IMR-90 (cell line): ENCODE data around the gene PGGT1B. TPM values are rescaled to one million over a fixed set of nuclear protein-coding genes. Genes with fewer than 3 reads are reported as not detected.

ENCODE experiments used
- ATAC-seq: fragments of 200-7000 bp; cut with Tn5 transposase; 2 replicates; pipeline ENCODE4 v1.9.1; 2020; ENCODE audit warnings: low read depth, mild to moderate bottlenecking, moderate library complexity
- BruUV-seq: library from RNA; stranded (reverse); fragments of 400-500 nt; replicated peaks from 2 replicates; lab custom pipeline; 2021; lab: Mats Ljungman, UMichigan
- CTCF ChIA-PET: fragments of 300-600 bp; formaldehyde crosslinking; extraction: SDS; loops from one replicate; lab custom pipeline; 2021; ENCODE audit warnings: antibody characterized with exemption; lab: Yijun Ruan, JAX
- POLR2A ChIA-PET: fragments of 300-600 bp; sonication (Branson Sonifier 250); formaldehyde crosslinking; loops from one replicate; lab custom pipeline; 2022; ENCODE audit warnings: antibody characterized with exemption; ENCODE audit not compliant: unreplicated experiment; lab: Charles Lee
- DNase-seq: peaks from one replicate; pipeline ENCODE4 v3.0.0; 2013
- H2AFZ ChIP-seq: replicated peaks from 2 replicates; pipeline ENCODE3; 2013; ENCODE audit warnings: low read length, mild to moderate bottlenecking; ENCODE audit not compliant: poor library complexity
- H2AK5ac ChIP-seq: 2 replicates; pipeline ENCODE4 v1.6.1; 2013; ENCODE audit warnings: low read depth, low read length, inconsistent platforms
- H2AK9ac ChIP-seq: replicated peaks from 2 replicates; pipeline ENCODE3; 2013; ENCODE audit warnings: mild to moderate bottlenecking, low read depth, low read length, moderate library complexity; ENCODE audit not compliant: poor library complexity
- H2BK120ac ChIP-seq: 2 replicates; pipeline ENCODE4 v1.6.1; 2013; ENCODE audit warnings: low read depth, low read length, inconsistent platforms
- H2BK15ac ChIP-seq: 3 replicates; pipeline ENCODE4 v1.6.1; 2013; ENCODE audit warnings: low read depth, low read length, inconsistent platforms
- H2BK20ac ChIP-seq: 2 replicates; pipeline ENCODE4 v1.6.1; 2013; ENCODE audit warnings: low read depth, mild to moderate bottlenecking, inconsistent platforms, low read length, moderate library complexity
- H2BK5ac ChIP-seq: 2 replicates; pipeline ENCODE4 v1.6.1; 2013; ENCODE audit warnings: mild to moderate bottlenecking, low read depth, low read length, inconsistent platforms; ENCODE audit not compliant: poor library complexity, severe bottlenecking
- H3K14ac ChIP-seq: replicated peaks from 2 replicates; pipeline ENCODE4 v1.6.1; 2013; ENCODE audit warnings: low read depth, low read length, inconsistent platforms
- H3K18ac ChIP-seq: 2 replicates; pipeline ENCODE4 v1.6.1; 2013; ENCODE audit warnings: low read depth, low read length, control low read depth
- H3K23ac ChIP-seq: 2 replicates; pipeline ENCODE4 v1.6.1; 2013; ENCODE audit warnings: low read depth, low read length, inconsistent platforms
- H3K27ac ChIP-seq: 2 replicates; pipeline ENCODE4 v1.5.1; 2013; ENCODE audit warnings: mild to moderate bottlenecking, control low read depth, low read length; ENCODE audit not compliant: insufficient read depth
- H3K27me3 ChIP-seq: 2 replicates; pipeline ENCODE4 v1.6.1; 2013; ENCODE audit warnings: low read length; ENCODE audit not compliant: control insufficient read depth, insufficient read depth
- H3K36me3 ChIP-seq: 2 replicates; pipeline ENCODE4 v1.6.1; 2013; ENCODE audit warnings: low read length, mixed read lengths; ENCODE audit not compliant: control insufficient read depth, insufficient read depth
- H3K4ac ChIP-seq: 2 replicates; pipeline ENCODE4 v1.6.1; 2013; ENCODE audit warnings: low read depth, low read length, inconsistent platforms
- H3K4me1 ChIP-seq: 2 replicates; pipeline ENCODE4 v1.6.1; 2013; ENCODE audit warnings: low read length, mixed read lengths; ENCODE audit not compliant: control insufficient read depth, insufficient read depth
- H3K4me2 ChIP-seq: 2 replicates; pipeline ENCODE4 v1.6.1; 2013; ENCODE audit warnings: low read depth, mild to moderate bottlenecking, control low read depth, low read length, moderate library complexity
- H3K4me3 ChIP-seq: 2 replicates; pipeline ENCODE4 v1.5.1; 2013; ENCODE audit warnings: low read depth, mild to moderate bottlenecking, control low read depth, low read length, moderate library complexity; ENCODE audit not compliant: insufficient read depth
- H3K56ac ChIP-seq: 2 replicates; pipeline ENCODE4 v1.6.1; 2013; ENCODE audit warnings: low read length, inconsistent platforms; ENCODE audit not compliant: insufficient read depth; ENCODE audit errors: extremely low read depth
- H3K79me1 ChIP-seq, 2 experiments: 2 replicates each; pipeline ENCODE4 v1.6.1; 2013; ENCODE audit warnings: low read length in 2 of 2, inconsistent platforms in 1 of 2, low read depth in 1 of 2
- H3K9ac ChIP-seq: 2 replicates; pipeline ENCODE4 v1.6.1; 2013; ENCODE audit warnings: low read depth, low read length, control low read depth
- H3K9me1 ChIP-seq: 2 replicates; pipeline ENCODE4 v1.6.1; 2013; ENCODE audit warnings: low read length, inconsistent platforms; ENCODE audit not compliant: insufficient read depth
- H3K9me3 ChIP-seq: 2 replicates; pipeline ENCODE4 v1.6.1; 2013; ENCODE audit warnings: low read length; ENCODE audit not compliant: control insufficient read depth, insufficient read depth
- H4K20me1 ChIP-seq: 2 replicates; pipeline ENCODE4 v1.6.1; 2013; ENCODE audit warnings: low read length, inconsistent platforms; ENCODE audit not compliant: insufficient read depth
- H4K5ac ChIP-seq: 2 replicates; pipeline ENCODE4 v1.6.1; 2013; ENCODE audit warnings: mild to moderate bottlenecking, low read depth, low read length, control low read depth
- H4K8ac ChIP-seq, 2 experiments: 2 replicates each; pipeline ENCODE4 v1.6.1; 2013; ENCODE audit warnings: low read depth in 2 of 2, low read length in 2 of 2, control low read depth in 1 of 2, inconsistent platforms in 1 of 2
- H4K91ac ChIP-seq: 2 replicates; pipeline ENCODE4 v1.6.1; 2013; ENCODE audit warnings: low read depth, low read length, inconsistent platforms; ENCODE audit not compliant: insufficient read depth
- BHLHE40 ChIP-seq: fragments of 150-350 bp; IDR thresholded peaks from 2 replicates; pipeline ENCODE4 v1.6.1; 2016; ENCODE audit warnings: mild to moderate bottlenecking, low read depth, low read length
- FOS ChIP-seq: fragments of 150-350 bp; IDR thresholded peaks from 2 replicates; pipeline ENCODE4 v1.6.1; 2016; ENCODE audit warnings: low read depth, low read length
- NFE2L2 ChIP-seq: fragments of 150-350 bp; IDR thresholded peaks from 2 replicates; pipeline ENCODE4 v1.6.1; 2016; ENCODE audit warnings: low read depth, mild to moderate bottlenecking, low read length
- dilution Hi-C: fragments of 300-500 bp; cut with HindIII; formaldehyde crosslinking; loops from one replicate; pipeline ENCODE4 v1.14.3; 2018; ENCODE audit warnings: low sequenced_read_pairs; ENCODE audit not compliant: unreplicated experiment
- in situ Hi-C: fragments of 300-500 bp; cut with MboI; formaldehyde crosslinking; loops from 3 replicates; pipeline ENCODE4 v1.14.3; 2019; ENCODE audit warnings: low sequenced_read_pairs, inconsistent platforms, mixed read lengths
- intact Hi-C: fragments of 100-400 bp; cut with micrococcal nuclease; formaldehyde crosslinking; loops from 2 replicates; pipeline ENCODE4 v1.10.0; 2022
- polyA plus RNA-seq, 3 experiments: library from polyadenylated mRNA; depleted of rRNA; stranded (reverse); fragments of >200 nt; gene quantifications; 2 replicates each; pipeline ENCODE4 v1.2.3, GENCODE V29; 2012; ENCODE audit warnings: low replicate concordance in 1 of 3
- total RNA-seq: library from RNA; depleted of rRNA; stranded (reverse); fragments of >200 nt; gene quantifications from 2 replicates; pipeline ENCODE4 v1.2.3, GENCODE V29; 2012
- TF ChIP-seq, protein P1 (sequence below): conservative IDR thresholded peaks from 2 replicates; pipeline ENCODE4 v1.5.1; 2012; ENCODE audit warnings: mild to moderate bottlenecking, low read depth, low read length, improper control_type of control experiment

The PGGT1B gene
- total and polyA plus RNA-seq, 2 of the 4 experiments (the other 2 are of a cell fraction): 2.1 to 19.2 TPM

GRCh38 chr5:115193295-115193694, 69.4 kb downstream of the PGGT1B start:
- dilution Hi-C loops: no loop called here

More at GRCh38 chr5:115193295-115193694, 69.4 kb downstream of the PGGT1B start:
- no peak overlapping the region for H2BK15ac ChIP-seq
- no peak overlapping the region for H3K4ac ChIP-seq
- H3K79me1 ChIP-seq: no peaks in the 10 kb centered on the region
- H2AK5ac ChIP-seq: no peak overlapping the region
- H3K9ac ChIP-seq: no peak overlapping the region
- no peak overlapping the region for H3K23ac ChIP-seq
- H3K27ac ChIP-seq: no peak overlapping the region
- no peak overlapping the region for H2AFZ ChIP-seq
- H4K20me1 ChIP-seq: no peaks in the 10 kb centered on the region
- TF ChIP-seq BHLHE40 (no peak), NFE2L2 (no peak), FOS (no peak)
- TF ChIP-seq, protein P1, sequence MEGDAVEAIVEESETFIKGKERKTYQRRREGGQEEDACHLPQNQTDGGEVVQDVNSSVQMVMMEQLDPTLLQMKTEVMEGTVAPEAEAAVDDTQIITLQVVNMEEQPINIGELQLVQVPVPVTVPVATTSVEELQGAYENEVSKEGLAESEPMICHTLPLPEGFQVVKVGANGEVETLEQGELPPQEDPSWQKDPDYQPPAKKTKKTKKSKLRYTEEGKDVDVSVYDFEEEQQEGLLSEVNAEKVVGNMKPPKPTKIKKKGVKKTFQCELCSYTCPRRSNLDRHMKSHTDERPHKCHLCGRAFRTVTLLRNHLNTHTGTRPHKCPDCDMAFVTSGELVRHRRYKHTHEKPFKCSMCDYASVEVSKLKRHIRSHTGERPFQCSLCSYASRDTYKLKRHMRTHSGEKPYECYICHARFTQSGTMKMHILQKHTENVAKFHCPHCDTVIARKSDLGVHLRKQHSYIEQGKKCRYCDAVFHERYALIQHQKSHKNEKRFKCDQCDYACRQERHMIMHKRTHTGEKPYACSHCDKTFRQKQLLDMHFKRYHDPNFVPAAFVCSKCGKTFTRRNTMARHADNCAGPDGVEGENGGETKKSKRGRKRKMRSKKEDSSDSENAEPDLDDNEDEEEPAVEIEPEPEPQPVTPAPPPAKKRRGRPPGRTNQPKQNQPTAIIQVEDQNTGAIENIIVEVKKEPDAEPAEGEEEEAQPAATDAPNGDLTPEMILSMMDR: no peak
- no peak overlapping the region for H3K14ac ChIP-seq
- H4K8ac ChIP-seq: no peak overlapping the region
- ChIA-PET POLR2A (no interaction called here), CTCF (interaction anchor here (0.5 to 0.6 kb wide), 2 partner anchors 18 to 32 kb away, joined by 5 to 6 read pairs; no protein-coding TSS in a partner anchor)
- H3K36me3 ChIP-seq: no peaks in the 10 kb centered on the region
- H2BK120ac ChIP-seq: no peak overlapping the region
- no peak overlapping the region for H4K91ac ChIP-seq
- DNase-seq (no peak), ATAC-seq (no peak)
- no peaks in the 10 kb centered on the region for H3K4me1 ChIP-seq
- no peak overlapping the region for H2AK9ac ChIP-seq
- peaks cover 5% of the 10 kb centered on the region for H3K27me3 ChIP-seq
- no peak overlapping the region for H3K4me3 ChIP-seq
- H3K4me2 ChIP-seq: no peak overlapping the region
- no peak overlapping the region for H2BK5ac ChIP-seq
- intact Hi-C loops: no loop called here
- no peak overlapping the region for H2BK20ac ChIP-seq
- no peak overlapping the region for H3K18ac ChIP-seq
- H4K5ac ChIP-seq: no peak overlapping the region
- no TSS peak for BruUV-seq
- no peaks in the 10 kb centered on the region for H3K9me1 ChIP-seq
- H3K9me3 ChIP-seq: no peaks in the 10 kb centered on the region
- in situ Hi-C loops: no loop called here
- H3K56ac ChIP-seq: no peak overlapping the region
